Body of pancreas (tissue), 4 donors: Measurements from ENCODE around the gene BCL10. TPM values are rescaled to one million over a fixed set of nuclear protein-coding genes. Genes with fewer than 3 reads are reported as not detected.

ENCODE experiments used
- ATAC-seq: fragments of 150-250 bp; one replicate; pipeline ENCODE4 v1.9.1; 2016
- DNase-seq, 4 donors: peaks; one replicate each; pipeline ENCODE4 v3.0.0-alpha.2; 2019
- H3K27ac ChIP-seq, 4 donors: fragments of 200-600 bp; sonication (generic); 1 replicate in 3 of 4; 2 replicates in 1 of 4; pipeline versions ENCODE4 v1.5.1 to v1.6.1; 2016 to 2019; ENCODE audit warnings: mild to moderate bottlenecking in 1 of 4, mixed read lengths in 1 of 4, moderate library complexity in 1 of 4
- H3K27me3 ChIP-seq, 2 donors: fragments of 200-600 bp; sonication (generic); one replicate each; pipeline ENCODE4 v1.6.0; 2016; ENCODE audit warnings: mild to moderate bottlenecking in 1 of 2
- H3K36me3 ChIP-seq, 2 donors: fragments of 200-600 bp; sonication (generic); replicated peaks in 1 of 2; 2 replicates each; pipeline ENCODE4 v1.5.1; 2016; ENCODE audit warnings: low read depth in 2 of 2; ENCODE audit not compliant: insufficient read depth in 1 of 2
- H3K4me1 ChIP-seq: fragments of 200-600 bp; sonication (generic); one replicate; pipeline ENCODE4 v1.6.0; 2016
- H3K4me3 ChIP-seq, 2 donors: fragments of 200-600 bp; sonication (generic); 1 replicate in 1 of 2; 2 replicates in 1 of 2; pipeline ENCODE4 v1.5.1; 2016 to 2019
- H3K9me3 ChIP-seq, 3 donors: fragments of 200-600 bp; sonication (generic); 1 replicate in 2 of 3; 2 replicates in 1 of 3; pipeline ENCODE4 v1.5.1; 2016
- CTCF ChIP-seq, 7 experiments: fragments of 450-650 bp in 4 of 7; fragments of 200-600 bp in 3 of 7; sonication (generic) in 3 of 7; IDR thresholded peaks; one replicate each; pipeline ENCODE4 v1.5.1; 2016 to 2019; ENCODE audit warnings: antibody characterized with exemption in 7 of 7
- POLR2A ChIP-seq, 3 donors: fragments of 450-650 bp; IDR thresholded peaks; one replicate each; pipeline ENCODE4 v1.6.1; 2016; ENCODE audit warnings: antibody characterized with exemption in 3 of 3, mild to moderate bottlenecking in 2 of 3
- WGBS, 2 donors: methylation state at CpG; one replicate each; pipeline ENCODE4 v1.1.5; 2017; 5-methylcytosine and 5-hydroxymethylcytosine counted together
- intact Hi-C: fragments of 100-400 bp; cut with DNase I; formaldehyde crosslinking; loops from one replicate; pipeline ENCODE4 v1.15.1; 2023
- total RNA-seq, 2 donors: library from RNA; depleted of rRNA; stranded (reverse); fragments of >200 nt; gene quantifications; one replicate each; pipeline ENCODE4 v1.1.0, GENCODE V29; 2016

Gene BCL10
- total RNA-seq, 2 donors from 2014 or later = 4.9 to 9.3 TPM

- no peak for TF ChIP-seq CTCF (IDR thresholded peaks at IDR 0.05)
- TF ChIP-seq POLR2A (IDR thresholded peaks at IDR 0.05) = no peak
- Histone ChIP-seq H3K9me3 (no peaks in the 10 kb centered on the region), H3K27ac (no peak overlapping the region), H3K36me3 (no peaks in the 10 kb centered on the region), H3K4me3 (no peak overlapping the region), H3K4me1 (peaks cover 16% of the 10 kb centered on the region), H3K27me3 (no peaks in the 10 kb centered on the region)
- intact Hi-C loops = loop anchor here (5.0 kb wide), 1 partner anchor 132 kb away; no protein-coding TSS in a partner anchor
- 70 to 81% methylated on average over 4 of the region's 4 CpGs for WGBS, 2 donors
- DNase-seq (no peak), ATAC-seq (no peak)
These were observed 32.0 kb downstream of the BCL10 start for GRCh38 chr1:85244271-85245061.

- H3K27ac ChIP-seq = no peak overlapping the region
- no peaks in the 10 kb centered on the region for H3K27me3 ChIP-seq
- intact Hi-C loops = no loop called here
- no peak for DNase-seq
- ATAC-seq = no peak
- H3K4me1 ChIP-seq = peaks cover 16% of the 10 kb centered on the region
- no peak for TF ChIP-seq POLR2A (IDR thresholded peaks at IDR 0.05)
- TF ChIP-seq CTCF (IDR thresholded peaks at IDR 0.05) = no peak
- no peaks in the 10 kb centered on the region for H3K36me3 ChIP-seq
- H3K4me3 ChIP-seq = no peak overlapping the region
- no peaks in the 10 kb centered on the region for H3K9me3 ChIP-seq
These were observed 33.1 kb downstream of the BCL10 start for GRCh38 chr1:85243372-85243771.

- 3 to 12% methylated on average over 1 of the region's 1 CpG for WGBS, 2 donors
- H3K27ac ChIP-seq = peak overlapping the region; percentile 28 to 75 (median 51)
- no peak overlapping the region for H3K4me3 ChIP-seq
- TF ChIP-seq CTCF (IDR thresholded peaks at IDR 0.05) (no peak), POLR2A (IDR thresholded peaks at IDR 0.05) (no peak)
- no peaks in the 10 kb centered on the region for H3K27me3 ChIP-seq
- no peak for DNase-seq
- H3K9me3 ChIP-seq = no peaks in the 10 kb centered on the region
- intact Hi-C loops = no loop called here
- peak; percentile 54 for ATAC-seq
- H3K36me3 ChIP-seq = no peaks in the 10 kb centered on the region
- H3K4me1 ChIP-seq = peaks cover 26% of the 10 kb centered on the region
These were observed 35.8 kb downstream of the BCL10 start for GRCh38 chr1:85240643-85241042.

- H3K27ac ChIP-seq = peak overlapping the region in 3 of 4 donors; percentile 28 to 75 (median 49)
These were observed 36.2 kb downstream of the BCL10 start for GRCh38 chr1:85240174-85240601.

More at GRCh38 chr1:85240174-85240601, 36.2 kb downstream of the BCL10 start:
- H3K9me3 ChIP-seq = no peaks in the 10 kb centered on the region
- H3K27me3 ChIP-seq = no peaks in the 10 kb centered on the region
- 14 to 22% methylated on average over 1 of the region's 1 CpG for WGBS, 2 donors
- intact Hi-C loops = no loop called here
- TF ChIP-seq CTCF (IDR thresholded peaks at IDR 0.05) (peak in 4 of 7 experiments; percentile 31 to 49 (median 48)), POLR2A (IDR thresholded peaks at IDR 0.05) (no peak)
- no peaks in the 10 kb centered on the region for H3K36me3 ChIP-seq
- DNase-seq (peak; percentile 21 to 51 (median 43)), ATAC-seq (peak; percentile 77)
- H3K4me1 ChIP-seq = peaks cover 26% of the 10 kb centered on the region
- no peak overlapping the region for H3K4me3 ChIP-seq
